Loucy (cell line): ENCODE data around the gene UBE2D2.

ENCODE experiments used
- EZH2phosphoT487 ChIP-seq: fragments of 200-600 bp; IDR thresholded peaks from 2 replicates; pipeline ENCODE4 v1.6.1; 2018; ENCODE audit warnings: antibody characterized with exemption, mild to moderate bottlenecking, moderate library complexity, borderline replicate concordance
- TF ChIP-seq, protein P1 (sequence below): fragments of 200-600 bp; sonication (generic); conservative IDR thresholded peaks from 2 replicates; pipeline ENCODE4 v1.5.1; 2014; ENCODE audit warnings: mild to moderate bottlenecking, antibody characterized with exemption, low read length

GRCh38 chr5:139642213-139642612 is 81.1 kb downstream of the UBE2D2 start:
- TF ChIP-seq EZH2phosphoT487, result no peak
- TF ChIP-seq, protein P1, sequence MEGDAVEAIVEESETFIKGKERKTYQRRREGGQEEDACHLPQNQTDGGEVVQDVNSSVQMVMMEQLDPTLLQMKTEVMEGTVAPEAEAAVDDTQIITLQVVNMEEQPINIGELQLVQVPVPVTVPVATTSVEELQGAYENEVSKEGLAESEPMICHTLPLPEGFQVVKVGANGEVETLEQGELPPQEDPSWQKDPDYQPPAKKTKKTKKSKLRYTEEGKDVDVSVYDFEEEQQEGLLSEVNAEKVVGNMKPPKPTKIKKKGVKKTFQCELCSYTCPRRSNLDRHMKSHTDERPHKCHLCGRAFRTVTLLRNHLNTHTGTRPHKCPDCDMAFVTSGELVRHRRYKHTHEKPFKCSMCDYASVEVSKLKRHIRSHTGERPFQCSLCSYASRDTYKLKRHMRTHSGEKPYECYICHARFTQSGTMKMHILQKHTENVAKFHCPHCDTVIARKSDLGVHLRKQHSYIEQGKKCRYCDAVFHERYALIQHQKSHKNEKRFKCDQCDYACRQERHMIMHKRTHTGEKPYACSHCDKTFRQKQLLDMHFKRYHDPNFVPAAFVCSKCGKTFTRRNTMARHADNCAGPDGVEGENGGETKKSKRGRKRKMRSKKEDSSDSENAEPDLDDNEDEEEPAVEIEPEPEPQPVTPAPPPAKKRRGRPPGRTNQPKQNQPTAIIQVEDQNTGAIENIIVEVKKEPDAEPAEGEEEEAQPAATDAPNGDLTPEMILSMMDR, result no peak
